ENCODE measurements around the gene MS4A14.

Gene MS4A14, protein sequence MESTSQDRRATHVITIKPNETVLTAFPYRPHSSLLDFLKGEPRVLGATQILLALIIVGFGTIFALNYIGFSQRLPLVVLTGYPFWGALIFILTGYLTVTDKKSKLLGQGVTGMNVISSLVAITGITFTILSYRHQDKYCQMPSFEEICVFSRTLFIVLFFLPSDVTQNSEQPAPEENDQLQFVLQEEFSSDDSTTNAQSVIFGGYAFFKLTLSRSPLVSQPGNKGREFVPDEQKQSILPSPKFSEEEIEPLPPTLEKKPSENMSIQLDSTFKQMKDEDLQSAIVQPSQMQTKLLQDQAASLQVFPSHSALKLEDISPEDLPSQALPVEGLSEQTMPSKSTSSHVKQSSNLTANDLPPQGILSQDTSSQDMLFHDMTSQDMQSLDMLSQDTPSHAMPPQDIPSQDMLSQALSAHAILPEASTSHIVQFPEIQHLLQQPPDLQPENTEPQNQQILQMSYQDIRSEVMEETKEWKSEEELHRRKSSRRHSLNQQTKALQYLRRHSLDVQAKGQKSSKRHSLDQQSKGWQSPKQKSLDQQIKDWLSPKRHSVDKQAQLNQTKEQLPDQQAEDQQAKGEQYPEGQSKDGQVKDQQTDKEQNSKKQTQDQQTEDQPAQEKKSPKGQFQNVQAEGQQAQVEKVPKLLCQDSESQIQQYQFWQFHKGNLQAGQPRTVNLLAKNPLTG

DNA sequence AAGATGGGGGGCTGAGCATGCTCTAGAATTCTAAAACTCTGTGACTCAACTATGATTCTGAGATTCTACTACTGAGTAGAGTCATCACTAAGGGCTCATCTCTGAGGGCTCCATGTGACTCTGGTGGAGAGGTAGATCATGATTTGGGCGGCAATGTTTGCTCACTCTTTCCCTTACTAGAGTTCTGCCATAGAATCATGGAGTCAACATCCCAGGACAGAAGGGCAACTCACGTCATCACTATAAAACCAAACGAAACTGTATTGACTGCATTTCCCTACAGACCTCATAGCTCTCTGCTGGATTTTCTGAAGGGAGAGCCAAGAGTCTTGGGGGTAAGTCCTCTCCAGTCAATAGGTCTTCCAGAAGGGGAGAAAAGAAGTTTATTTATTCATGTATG is at the start of gene MS4A14:
Gene MS4A14 (plus strand): TSS at position 78 of the 400 bp plus-strand sequence. CDS start 120 bp downstream, at position 198.
- Histone ChIP-seq H3K4me3 (ENCODE audit: insufficient read depth, low read length, poor library complexity, severe bottlenecking) (no peak within 1 kb of the TSS), H3K27me3 (ENCODE audit: low read length) (no peaks in the 10 kb centered on the region), H3F3A (ENCODE audit: insufficient read depth) (no peaks in the 10 kb centered on the region), H3K4me2 (ENCODE audit: low read depth, low read length, poor library complexity, severe bottlenecking) (peak within 1 kb of the TSS; percentile 8), H3K79me2 (ENCODE audit: insufficient read depth, low read length) (no peaks in the 10 kb centered on the region), H2AFZ (ENCODE audit: low read depth, low read length, severe bottlenecking) (no peak within 1 kb of the TSS), H3K9me2 (replicated peaks; ENCODE audit: insufficient read depth, low read length) (no peaks in the 10 kb centered on the region), H3K27ac (ENCODE audit: low read depth, low read length) (no peak within 1 kb of the TSS), H3K36me3 (ENCODE audit: low read length) (no peaks in the 10 kb centered on the region; the same call in 1 of the 2 replicates), H3K9ac (ENCODE audit: low read length) (no peak within 1 kb of the TSS; the same call in 1 of the 2 replicates), H4K20me1 (ENCODE audit: low read depth, low read length) (no peaks in the 10 kb centered on the region), H3K9me3 (ENCODE audit: insufficient read depth, low read length) (no peaks in the 10 kb centered on the region)
- TF ChIP-seq EZH2phosphoT487 (conservative IDR thresholded peaks at IDR 0.05; ENCODE audit: low read length): no peak
- no peak for TF ChIP-seq CTCF (IDR thresholded peaks at IDR 0.05; ENCODE audit: insufficient read depth, low read length, poor library complexity, severe bottlenecking)

DNA sequence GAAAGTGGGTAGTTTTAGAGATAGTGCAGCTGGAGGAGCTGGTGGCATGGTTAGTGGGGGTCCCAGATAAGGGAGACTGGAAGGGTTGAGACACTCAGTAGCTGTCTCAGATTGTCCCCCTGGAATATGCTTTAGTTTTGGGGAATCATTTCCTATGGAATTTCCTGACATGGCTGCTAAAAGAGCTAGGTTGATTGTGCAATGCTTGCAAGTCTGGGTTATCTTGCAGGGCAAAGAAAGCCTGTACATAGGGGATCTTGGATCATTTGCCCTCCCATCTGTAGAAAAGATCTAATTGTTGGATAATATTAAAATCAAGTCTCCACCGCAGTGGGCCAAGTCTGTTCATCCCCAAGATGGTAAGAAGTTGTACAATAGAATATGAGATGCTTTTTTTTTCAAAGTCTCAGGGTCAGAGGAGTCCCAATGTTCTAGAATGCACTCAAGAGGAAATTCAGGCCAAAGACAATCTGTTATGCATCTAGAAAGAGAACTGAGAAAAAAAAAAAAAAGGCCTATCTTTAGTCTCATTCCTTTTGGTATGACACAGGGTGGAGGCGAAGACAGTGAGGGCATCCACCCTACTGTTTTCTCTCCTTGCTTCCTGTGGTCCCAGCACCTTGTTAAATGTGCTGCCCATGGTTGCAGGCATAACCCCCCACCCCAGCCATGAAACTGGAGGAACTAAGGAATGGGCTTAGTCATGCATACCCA is 49.0 kb upstream of the MS4A14 start:
- no peaks in the 10 kb centered on the region for H4K20me1 ChIP-seq (ENCODE audit: low read depth, low read length)
- no peak overlapping the region for H3K27ac ChIP-seq (ENCODE audit: low read depth, low read length)
- no peak overlapping the region for H3K9ac ChIP-seq (ENCODE audit: low read length)
- H3K36me3 ChIP-seq (ENCODE audit: low read length): no peaks in the 10 kb centered on the region
- H3K4me3 ChIP-seq (ENCODE audit: insufficient read depth, low read length, poor library complexity, severe bottlenecking): no peak overlapping the region
- H2AFZ ChIP-seq (ENCODE audit: low read depth, low read length, severe bottlenecking): no peak overlapping the region
- no peaks in the 10 kb centered on the region for H3K79me2 ChIP-seq (ENCODE audit: insufficient read depth, low read length)
- no peaks in the 10 kb centered on the region for H3K9me2 ChIP-seq (replicated peaks; ENCODE audit: insufficient read depth, low read length)
- no peaks in the 10 kb centered on the region for H3F3A ChIP-seq (ENCODE audit: insufficient read depth)
- no peaks in the 10 kb centered on the region for H3K9me3 ChIP-seq (ENCODE audit: insufficient read depth, low read length)
- TF ChIP-seq CTCF (IDR thresholded peaks at IDR 0.05; ENCODE audit: insufficient read depth, low read length, poor library complexity, severe bottlenecking) (no peak), EZH2phosphoT487 (conservative IDR thresholded peaks at IDR 0.05; ENCODE audit: low read length) (no peak)
- H3K4me2 ChIP-seq (ENCODE audit: low read depth, low read length, poor library complexity, severe bottlenecking): no peak overlapping the region
- H3K27me3 ChIP-seq (ENCODE audit: low read length): no peaks in the 10 kb centered on the region

DNA sequence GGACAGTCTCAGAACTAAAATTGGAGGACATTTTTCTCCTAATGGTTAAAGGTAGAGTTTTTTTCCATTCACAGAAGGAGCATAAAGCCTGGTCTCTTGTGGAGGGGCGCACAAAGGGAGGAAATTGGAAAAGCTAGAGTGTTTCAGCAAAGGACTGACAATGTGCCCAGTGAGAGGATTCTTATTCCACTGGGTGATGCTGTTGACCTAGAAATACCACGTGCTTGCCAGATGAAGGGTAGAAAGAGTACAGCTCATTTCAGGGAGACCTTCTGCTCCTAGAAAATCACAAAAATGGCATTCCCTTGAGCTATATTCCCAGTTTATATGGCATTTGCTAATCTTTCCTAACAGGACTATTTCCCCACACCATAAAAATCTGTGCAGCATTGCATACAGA is 48.1 kb upstream of the MS4A14 start:
- no peak overlapping the region for H2AFZ ChIP-seq (ENCODE audit: low read depth, low read length, severe bottlenecking)
- H3K9me2 ChIP-seq (replicated peaks; ENCODE audit: insufficient read depth, low read length): no peaks in the 10 kb centered on the region
- no peak overlapping the region for H3K27ac ChIP-seq (ENCODE audit: low read depth, low read length)
- no peak overlapping the region for H3K4me2 ChIP-seq (ENCODE audit: low read depth, low read length, poor library complexity, severe bottlenecking)
- no peaks in the 10 kb centered on the region for H4K20me1 ChIP-seq (ENCODE audit: low read depth, low read length)
- no peak overlapping the region for H3K9ac ChIP-seq (ENCODE audit: low read length)
- peaks cover 3% of the 10 kb centered on the region; the same call in 1 of the 2 replicates for H3K9me3 ChIP-seq (ENCODE audit: insufficient read depth, low read length)
- H3F3A ChIP-seq (ENCODE audit: insufficient read depth): no peaks in the 10 kb centered on the region
- no peak overlapping the region for H3K4me3 ChIP-seq (ENCODE audit: insufficient read depth, low read length, poor library complexity, severe bottlenecking)
- H3K27me3 ChIP-seq (ENCODE audit: low read length): no peaks in the 10 kb centered on the region
- no peaks in the 10 kb centered on the region for H3K79me2 ChIP-seq (ENCODE audit: insufficient read depth, low read length)
- no peaks in the 10 kb centered on the region for H3K36me3 ChIP-seq (ENCODE audit: low read length)
- TF ChIP-seq CTCF (IDR thresholded peaks at IDR 0.05; ENCODE audit: insufficient read depth, low read length, poor library complexity, severe bottlenecking) (no peak), EZH2phosphoT487 (conservative IDR thresholded peaks at IDR 0.05; ENCODE audit: low read length) (no peak)
